Measurements from ENCODE around the gene OR2G3. TPM values are rescaled to one million over a fixed set of nuclear protein-coding genes. Genes with fewer than 3 reads are reported as not detected.

The OR2G3 gene
- total RNA-seq, 1 donor from 2014 or later = not detected

DNA sequence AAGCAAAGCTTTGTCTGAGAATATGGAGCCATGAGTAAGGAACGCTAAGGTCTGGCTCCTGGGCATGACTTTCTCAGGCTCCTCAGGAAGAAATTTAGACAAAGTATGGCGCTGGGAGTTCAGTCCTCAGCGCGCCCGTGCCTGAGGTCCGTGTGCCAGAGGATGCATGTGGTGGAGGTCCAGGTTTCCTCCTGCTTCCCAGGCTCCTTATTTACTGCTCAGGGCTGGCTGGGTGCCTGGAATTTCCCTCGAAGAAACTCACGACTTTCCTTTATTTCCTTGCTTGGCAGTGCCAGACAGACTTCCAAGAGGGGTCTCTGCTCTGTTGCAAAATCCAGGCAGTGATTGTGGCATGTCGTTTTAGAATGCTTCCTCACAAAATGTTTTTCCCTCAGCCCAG is 43.2 kb upstream of the OR2G3 start:
- no peaks in the 10 kb centered on the region for H4K20me1 ChIP-seq (ENCODE audit: insufficient read depth, low read length)
- H3K79me2 ChIP-seq (ENCODE audit: insufficient read depth, low read length) = no peaks in the 10 kb centered on the region
- no peak overlapping the region for H2AFZ ChIP-seq (ENCODE audit: low read depth, low read length)
- no peak overlapping the region for H3K9ac ChIP-seq (ENCODE audit: low read length)
- H3K9me3 ChIP-seq (ENCODE audit: insufficient read depth, low read depth, low read length) = no peaks in the 10 kb centered on the region
- H3K4me3 ChIP-seq (ENCODE audit: insufficient read depth, low read depth, low read length) = no peak overlapping the region
- no peaks in the 10 kb centered on the region for H3K27me3 ChIP-seq (ENCODE audit: insufficient read depth, low read length)
- no peaks in the 10 kb centered on the region for H3K9me3 Mint-ChIP-seq (ENCODE audit: unreplicated experiment)
- FAIRE-seq (no peak), DNase-seq (ENCODE audit: low read depth) (no peak)
- H3K27me3 Mint-ChIP-seq (ENCODE audit: low read depth, unreplicated experiment) = no peaks in the 10 kb centered on the region
- no peak overlapping the region for H3K27ac ChIP-seq (ENCODE audit: low read depth, low read length)
- H3K4me1 ChIP-seq (ENCODE audit: insufficient read depth, low read length) = no peaks in the 10 kb centered on the region
- H3K36me3 Mint-ChIP-seq (ENCODE audit: low read depth, unreplicated experiment) = no peaks in the 10 kb centered on the region
- no peaks in the 10 kb centered on the region for H3K36me3 ChIP-seq (ENCODE audit: insufficient read depth, low read length)
- H3K4me1 Mint-ChIP-seq (ENCODE audit: low read depth, unreplicated experiment) = peaks cover 22% of the 10 kb centered on the region
- no peak overlapping the region for H3K27ac Mint-ChIP-seq (ENCODE audit: unreplicated experiment)
- no peak overlapping the region for H3K4me2 ChIP-seq (ENCODE audit: low read length)
- no peak overlapping the region for H3K4me3 Mint-ChIP-seq (ENCODE audit: unreplicated experiment)
- TF ChIP-seq, protein P1, sequence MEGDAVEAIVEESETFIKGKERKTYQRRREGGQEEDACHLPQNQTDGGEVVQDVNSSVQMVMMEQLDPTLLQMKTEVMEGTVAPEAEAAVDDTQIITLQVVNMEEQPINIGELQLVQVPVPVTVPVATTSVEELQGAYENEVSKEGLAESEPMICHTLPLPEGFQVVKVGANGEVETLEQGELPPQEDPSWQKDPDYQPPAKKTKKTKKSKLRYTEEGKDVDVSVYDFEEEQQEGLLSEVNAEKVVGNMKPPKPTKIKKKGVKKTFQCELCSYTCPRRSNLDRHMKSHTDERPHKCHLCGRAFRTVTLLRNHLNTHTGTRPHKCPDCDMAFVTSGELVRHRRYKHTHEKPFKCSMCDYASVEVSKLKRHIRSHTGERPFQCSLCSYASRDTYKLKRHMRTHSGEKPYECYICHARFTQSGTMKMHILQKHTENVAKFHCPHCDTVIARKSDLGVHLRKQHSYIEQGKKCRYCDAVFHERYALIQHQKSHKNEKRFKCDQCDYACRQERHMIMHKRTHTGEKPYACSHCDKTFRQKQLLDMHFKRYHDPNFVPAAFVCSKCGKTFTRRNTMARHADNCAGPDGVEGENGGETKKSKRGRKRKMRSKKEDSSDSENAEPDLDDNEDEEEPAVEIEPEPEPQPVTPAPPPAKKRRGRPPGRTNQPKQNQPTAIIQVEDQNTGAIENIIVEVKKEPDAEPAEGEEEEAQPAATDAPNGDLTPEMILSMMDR (IDR thresholded peaks at IDR 0.05; ENCODE audit: insufficient read depth, low read depth, low read length) = no peak
- no peak for TF ChIP-seq EZH2 (IDR thresholded peaks at IDR 0.05; ENCODE audit: insufficient read depth, low read length)

- H3K27me3 ChIP-seq (ENCODE audit: insufficient read depth, low read length) = no peaks in the 10 kb centered on the region
- FAIRE-seq = no peak
- Mint-ChIP-seq H3K27me3 (ENCODE audit: low read depth, unreplicated experiment) (no peaks in the 10 kb centered on the region), H3K4me3 (ENCODE audit: unreplicated experiment) (no peak overlapping the region), H3K9me3 (ENCODE audit: unreplicated experiment) (peaks cover 7% of the 10 kb centered on the region), H3K27ac (ENCODE audit: unreplicated experiment) (no peak overlapping the region), H3K36me3 (ENCODE audit: low read depth, unreplicated experiment) (no peaks in the 10 kb centered on the region), H3K4me1 (ENCODE audit: low read depth, unreplicated experiment) (peaks cover 14% of the 10 kb centered on the region)
- no peak overlapping the region for H3K9ac ChIP-seq (ENCODE audit: low read length)
- no peak overlapping the region for H3K4me2 ChIP-seq (ENCODE audit: low read length)
- H3K9me3 ChIP-seq (ENCODE audit: insufficient read depth, low read depth, low read length) = peaks cover 7% of the 10 kb centered on the region
- H3K27ac ChIP-seq (ENCODE audit: low read depth, low read length) = no peak overlapping the region
- DNase-seq (ENCODE audit: low read depth) = no peak
- no peak overlapping the region for H2AFZ ChIP-seq (ENCODE audit: low read depth, low read length)
- H3K4me3 ChIP-seq (ENCODE audit: insufficient read depth, low read depth, low read length) = no peak overlapping the region
- no peaks in the 10 kb centered on the region for H3K4me1 ChIP-seq (ENCODE audit: insufficient read depth, low read length)
- TF ChIP-seq EZH2 (IDR thresholded peaks at IDR 0.05; ENCODE audit: insufficient read depth, low read length) = no peak
- TF ChIP-seq, protein P1 (IDR thresholded peaks at IDR 0.05; ENCODE audit: insufficient read depth, low read depth, low read length) = no peak
- no peaks in the 10 kb centered on the region for H3K79me2 ChIP-seq (ENCODE audit: insufficient read depth, low read length)
- no peaks in the 10 kb centered on the region for H3K36me3 ChIP-seq (ENCODE audit: insufficient read depth, low read length)
- no peaks in the 10 kb centered on the region for H4K20me1 ChIP-seq (ENCODE audit: insufficient read depth, low read length)
These were observed 31.1 kb upstream of the OR2G3 start for GRCh38 chr1:247574236-247574635.

DNA sequence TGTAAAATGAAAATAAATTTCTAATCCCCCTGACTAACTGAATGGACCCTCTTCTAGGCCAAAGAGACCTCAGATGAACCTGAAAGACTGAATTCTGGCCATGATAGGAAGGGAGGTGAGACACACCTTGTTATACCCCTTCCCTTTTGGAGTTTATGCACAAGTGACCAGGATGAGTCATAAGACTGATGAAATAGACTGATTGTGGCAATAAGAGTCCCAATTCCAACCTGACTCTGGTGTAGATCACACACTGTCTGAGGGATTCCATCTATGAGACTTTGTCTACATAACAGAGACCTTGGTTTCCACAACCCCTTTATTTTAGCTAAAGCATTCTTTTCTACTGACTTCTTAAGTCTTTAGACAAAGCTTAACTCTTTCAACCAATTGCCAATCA is 30.7 kb upstream of the OR2G3 start:
- Mint-ChIP-seq H3K4me1 (ENCODE audit: low read depth, unreplicated experiment) (peaks cover 14% of the 10 kb centered on the region), H3K36me3 (ENCODE audit: low read depth, unreplicated experiment) (no peaks in the 10 kb centered on the region), H3K27ac (ENCODE audit: unreplicated experiment) (no peak overlapping the region), H3K4me3 (ENCODE audit: unreplicated experiment) (no peak overlapping the region), H3K27me3 (ENCODE audit: low read depth, unreplicated experiment) (no peaks in the 10 kb centered on the region), H3K9me3 (ENCODE audit: unreplicated experiment) (peaks cover 5% of the 10 kb centered on the region)
- H3K27me3 ChIP-seq (ENCODE audit: insufficient read depth, low read length) = no peaks in the 10 kb centered on the region
- no peak overlapping the region for H2AFZ ChIP-seq (ENCODE audit: low read depth, low read length)
- TF ChIP-seq, protein P1 (IDR thresholded peaks at IDR 0.05; ENCODE audit: insufficient read depth, low read depth, low read length) = no peak
- TF ChIP-seq EZH2 (IDR thresholded peaks at IDR 0.05; ENCODE audit: insufficient read depth, low read length) = no peak
- no peak for DNase-seq (ENCODE audit: low read depth)
- no peaks in the 10 kb centered on the region for H3K4me1 ChIP-seq (ENCODE audit: insufficient read depth, low read length)
- no peak overlapping the region for H3K4me3 ChIP-seq (ENCODE audit: insufficient read depth, low read depth, low read length)
- no peak for FAIRE-seq
- peaks cover 9% of the 10 kb centered on the region for H3K9me3 ChIP-seq (ENCODE audit: insufficient read depth, low read depth, low read length)
- no peak overlapping the region for H3K4me2 ChIP-seq (ENCODE audit: low read length)
- no peaks in the 10 kb centered on the region for H3K36me3 ChIP-seq (ENCODE audit: insufficient read depth, low read length)
- no peak overlapping the region for H3K9ac ChIP-seq (ENCODE audit: low read length)
- H3K27ac ChIP-seq (ENCODE audit: low read depth, low read length) = no peak overlapping the region
- H4K20me1 ChIP-seq (ENCODE audit: insufficient read depth, low read length) = no peaks in the 10 kb centered on the region
- no peaks in the 10 kb centered on the region for H3K79me2 ChIP-seq (ENCODE audit: insufficient read depth, low read length)
